ENCODE measurements around the gene KHSRP.

Gene KHSRP

DNA sequence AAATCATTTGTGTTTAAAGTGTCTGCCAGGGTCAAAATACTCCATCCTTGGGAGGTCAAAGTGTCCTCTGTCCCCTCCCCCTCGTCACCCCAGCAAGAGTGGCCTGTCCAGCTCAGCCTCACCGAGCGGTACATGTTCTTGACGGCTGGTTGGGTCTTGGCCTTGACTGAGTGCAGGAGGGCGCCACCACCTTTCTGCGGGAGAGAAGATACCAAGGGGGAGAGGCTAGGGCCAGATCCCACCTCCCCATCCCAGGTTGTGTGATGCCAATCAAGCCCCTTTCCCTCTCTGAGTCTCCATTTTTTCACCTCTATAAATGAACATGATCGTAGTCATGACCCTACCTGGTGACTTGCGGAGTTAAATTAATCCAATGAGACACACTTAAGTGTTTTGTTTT lies 45.6 kb upstream of the KHSRP start:
- Histone ChIP-seq H3K36me3 (ENCODE audit: low read depth) (no peaks in the 10 kb centered on the region), H3K4me3 (ENCODE audit: severe bottlenecking) (no peak overlapping the region), H3K9me3 (ENCODE audit: severe bottlenecking) (no peaks in the 10 kb centered on the region), H3K27me3 (ENCODE audit: insufficient read depth, poor library complexity, severe bottlenecking) (no peaks in the 10 kb centered on the region), H3K27ac (ENCODE audit: poor library complexity, severe bottlenecking) (no peak overlapping the region), H3K4me1 (ENCODE audit: insufficient read depth, poor library complexity, severe bottlenecking) (no peaks in the 10 kb centered on the region)
- DNase-seq (ENCODE audit: low spot score) (no peak), ATAC-seq (ENCODE audit: low read depth) (no peak)
- no peak for TF ChIP-seq CTCF (IDR thresholded peaks at IDR 0.05; ENCODE audit: poor library complexity, severe bottlenecking)

GRCh38 chr19:6467384-6467783 lies 42.8 kb upstream of the KHSRP start:
- no peak for ATAC-seq (ENCODE audit: low read depth)
- H3K4me1 ChIP-seq (ENCODE audit: insufficient read depth, poor library complexity, severe bottlenecking): no peaks in the 10 kb centered on the region
- no peak for TF ChIP-seq CTCF (IDR thresholded peaks at IDR 0.05; ENCODE audit: poor library complexity, severe bottlenecking)

DNA sequence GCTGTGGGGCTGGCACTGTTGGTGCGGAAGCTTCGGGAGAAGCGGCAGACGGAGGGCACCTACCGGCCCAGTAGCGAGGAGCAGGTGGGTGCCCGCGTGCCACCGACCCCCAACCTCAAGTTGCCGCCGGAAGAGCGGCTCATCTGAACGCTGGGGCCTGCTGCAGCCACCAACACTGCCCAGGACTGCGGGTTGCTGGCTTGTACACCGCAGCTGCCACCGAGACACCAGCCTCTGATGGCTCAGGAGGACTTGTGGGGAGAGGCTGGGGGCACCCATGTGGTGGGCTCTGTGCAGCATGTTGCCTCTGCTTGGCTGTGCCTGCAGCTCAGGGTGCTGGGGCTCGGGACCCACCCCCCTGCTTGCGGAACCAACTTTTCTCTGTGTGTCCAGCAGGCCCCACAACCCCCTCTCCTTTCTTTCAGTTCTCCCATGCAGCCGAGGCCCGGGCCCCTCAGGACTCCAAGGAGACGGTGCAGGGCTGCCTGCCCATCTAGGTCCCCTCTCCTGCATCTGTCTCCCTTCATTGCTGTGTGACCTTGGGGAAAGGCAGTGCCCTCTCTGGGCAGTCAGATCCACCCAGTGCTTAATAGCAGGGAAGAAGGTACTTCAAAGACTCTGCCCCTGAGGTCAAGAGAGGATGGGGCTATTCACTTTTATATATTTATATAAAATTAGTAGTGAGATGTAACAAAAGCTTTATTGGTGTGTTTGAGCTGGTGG lies 42.1 kb upstream of the KHSRP start:
- H3K4me1 ChIP-seq (ENCODE audit: insufficient read depth, poor library complexity, severe bottlenecking): no peaks in the 10 kb centered on the region
- no peak for ATAC-seq (ENCODE audit: low read depth)

More at GRCh38 chr19:6467384-6467783, 42.8 kb upstream of the KHSRP start:
- H3K9me3 ChIP-seq (ENCODE audit: severe bottlenecking): no peaks in the 10 kb centered on the region
- H3K27ac ChIP-seq (ENCODE audit: poor library complexity, severe bottlenecking): no peak overlapping the region
- no peak for DNase-seq (ENCODE audit: low spot score)
- H3K27me3 ChIP-seq (ENCODE audit: insufficient read depth, poor library complexity, severe bottlenecking): no peaks in the 10 kb centered on the region
- no peaks in the 10 kb centered on the region for H3K36me3 ChIP-seq (ENCODE audit: low read depth)
- no peak overlapping the region for H3K4me3 ChIP-seq (ENCODE audit: severe bottlenecking)

DNA sequence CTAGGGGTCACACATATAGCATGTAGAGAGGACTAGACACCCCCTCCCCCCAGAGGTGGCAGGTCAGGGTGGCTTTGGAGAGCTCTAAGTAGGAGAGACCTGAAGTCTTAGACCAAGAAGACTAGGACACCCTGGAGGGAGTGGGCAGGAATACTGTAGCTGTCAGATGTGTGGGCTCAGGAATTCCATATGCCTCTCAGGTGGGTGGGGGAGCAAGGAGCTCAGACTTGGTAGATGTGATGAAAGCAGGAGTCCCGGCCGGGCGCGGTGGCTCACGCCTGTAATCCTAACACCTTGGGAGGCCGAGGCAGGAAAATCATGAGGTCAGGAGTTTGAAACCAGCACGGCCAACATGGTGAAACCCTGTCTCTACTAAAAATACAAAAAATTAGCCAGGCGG lies 41.1 kb upstream of the KHSRP start:
- DNase-seq (ENCODE audit: low spot score): no peak
- Histone ChIP-seq H3K4me1 (ENCODE audit: insufficient read depth, poor library complexity, severe bottlenecking) (no peaks in the 10 kb centered on the region), H3K9me3 (ENCODE audit: severe bottlenecking) (no peaks in the 10 kb centered on the region), H3K4me3 (ENCODE audit: severe bottlenecking) (no peak overlapping the region), H3K27me3 (ENCODE audit: insufficient read depth, poor library complexity, severe bottlenecking) (no peaks in the 10 kb centered on the region), H3K27ac (ENCODE audit: poor library complexity, severe bottlenecking) (no peak overlapping the region), H3K36me3 (ENCODE audit: low read depth) (no peaks in the 10 kb centered on the region)
- TF ChIP-seq CTCF (IDR thresholded peaks at IDR 0.05; ENCODE audit: poor library complexity, severe bottlenecking): no peak
- no peak for ATAC-seq (ENCODE audit: low read depth)

More for the DNA sequence above, 42.1 kb upstream of the KHSRP start:
- Histone ChIP-seq H3K27me3 (ENCODE audit: insufficient read depth, poor library complexity, severe bottlenecking) (no peaks in the 10 kb centered on the region), H3K9me3 (ENCODE audit: severe bottlenecking) (no peaks in the 10 kb centered on the region), H3K4me3 (ENCODE audit: severe bottlenecking) (no peak overlapping the region), H3K36me3 (ENCODE audit: low read depth) (no peaks in the 10 kb centered on the region), H3K27ac (ENCODE audit: poor library complexity, severe bottlenecking) (no peak overlapping the region)
- no peak for DNase-seq (ENCODE audit: low spot score)
- TF ChIP-seq CTCF (IDR thresholded peaks at IDR 0.05; ENCODE audit: poor library complexity, severe bottlenecking): no peak

DNA sequence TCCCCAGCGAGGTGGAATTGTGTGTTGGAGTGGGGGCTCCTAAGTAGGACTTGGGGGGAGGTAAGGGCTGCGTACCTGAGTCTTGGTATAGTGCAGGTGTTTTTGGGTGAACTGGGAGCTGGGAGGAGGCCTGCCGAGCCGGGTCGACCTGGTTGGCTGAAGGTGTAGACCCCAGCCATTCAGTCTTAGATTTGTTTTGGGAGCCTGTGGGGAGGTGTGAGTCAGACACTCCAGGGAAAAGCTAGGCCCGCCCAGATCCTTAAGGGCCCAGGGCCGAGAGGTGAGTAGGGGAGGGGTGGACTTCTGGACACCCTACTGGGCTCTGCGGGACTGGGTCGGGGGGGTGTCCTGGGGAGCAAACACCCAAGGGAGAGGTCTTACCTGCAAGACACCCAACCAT lies 40.4 kb upstream of the KHSRP start:
- no peak for ATAC-seq (ENCODE audit: low read depth)
- Histone ChIP-seq H3K4me3 (ENCODE audit: severe bottlenecking) (peak overlapping the region; percentile 68), H3K27me3 (ENCODE audit: insufficient read depth, poor library complexity, severe bottlenecking) (no peaks in the 10 kb centered on the region), H3K27ac (ENCODE audit: poor library complexity, severe bottlenecking) (no peak overlapping the region), H3K4me1 (ENCODE audit: insufficient read depth, poor library complexity, severe bottlenecking) (no peaks in the 10 kb centered on the region), H3K9me3 (ENCODE audit: severe bottlenecking) (no peaks in the 10 kb centered on the region), H3K36me3 (ENCODE audit: low read depth) (no peaks in the 10 kb centered on the region)
- TF ChIP-seq CTCF (IDR thresholded peaks at IDR 0.05; ENCODE audit: poor library complexity, severe bottlenecking): no peak
- DNase-seq (ENCODE audit: low spot score): no peak

Measured in RWPE2 (cell line).